Thoracic aorta (tissue), 2 donors: ENCODE data around the gene B4GALT2. TPM values are rescaled to one million over a fixed set of nuclear protein-coding genes. Genes with fewer than 3 reads are reported as not detected.

Experiments used
- ATAC-seq: fragments of 150-250 bp; one replicate; pipeline ENCODE4 v1.8.0; 2017; ENCODE audit warnings: low read depth; ENCODE audit not compliant: insufficient number of reproducible peaks, low FRiP score
- DNase-seq: peaks from one replicate; pipeline ENCODE4 v3.0.0-alpha.2; 2020; ENCODE audit warnings: low spot score
- H3K27ac ChIP-seq, 2 donors: fragments of 200-600 bp; sonication (generic); 1 replicate in 1 of 2; 2 replicates in 1 of 2; pipeline ENCODE4 v1.5.1; 2016; ENCODE audit warnings: mild to moderate bottlenecking in 2 of 2, moderate library complexity in 2 of 2
- H3K27me3 ChIP-seq: fragments of 200-600 bp; sonication (generic); replicated peaks from 2 replicates; pipeline ENCODE4 v1.6.0; 2016; ENCODE audit warnings: mild to moderate bottlenecking; ENCODE audit not compliant: insufficient read depth
- H3K36me3 ChIP-seq: fragments of 200-600 bp; sonication (generic); one replicate; pipeline ENCODE4 v1.5.1; 2016
- H3K4me1 ChIP-seq, 2 donors: fragments of 200-600 bp; sonication (generic); 1 replicate in 1 of 2; 2 replicates in 1 of 2; pipeline versions ENCODE4 v1.5.1 to v1.6.0; 2016; ENCODE audit warnings: low read depth in 2 of 2, mild to moderate bottlenecking in 1 of 2; ENCODE audit not compliant: control insufficient read depth in 1 of 2
- H3K4me3 ChIP-seq: fragments of 200-600 bp; sonication (generic); 2 replicates; pipeline ENCODE4 v1.5.1; 2016; ENCODE audit warnings: mild to moderate bottlenecking
- H3K9me3 ChIP-seq: fragments of 200-600 bp; sonication (generic); 2 replicates; pipeline ENCODE4 v1.5.1; 2016
- CTCF ChIP-seq: fragments of 200-600 bp; sonication (generic); IDR thresholded peaks from one replicate; pipeline ENCODE4 v1.5.1; 2019; ENCODE audit warnings: antibody characterized with exemption
- total RNA-seq, 2 donors: library from RNA; depleted of rRNA; stranded (reverse); fragments of >200 nt; gene quantifications; one replicate each; pipeline versions ENCODE4 v1.1.0 to v1.2.3, GENCODE V29; 2016

The B4GALT2 gene
- total RNA-seq, 2 donors from 2014 or later = 34.8 to 51.6 TPM

- peaks cover 6% of the 10 kb centered on the region for H3K36me3 ChIP-seq
- TF ChIP-seq CTCF = no peak
- peak overlapping the region; percentile 85 for H3K4me3 ChIP-seq
- H3K4me1 ChIP-seq = peaks cover 8 to 28% of the 10 kb centered on the region in 2 donors
- H3K27me3 ChIP-seq = no peaks in the 10 kb centered on the region
- DNase-seq (no peak), ATAC-seq (no peak)
- H3K27ac ChIP-seq = no peak overlapping the region
- no peaks in the 10 kb centered on the region for H3K9me3 ChIP-seq
Observed at GRCh38 chr1:43970502-43970901, 8.5 kb upstream of the B4GALT2 start.

- Histone ChIP-seq H3K27ac (no peak overlapping the region), H3K4me1 (peaks cover 12 to 32% of the 10 kb centered on the region in 2 donors), H3K4me3 (no peak overlapping the region), H3K9me3 (no peaks in the 10 kb centered on the region), H3K27me3 (no peaks in the 10 kb centered on the region), H3K36me3 (peaks cover 6% of the 10 kb centered on the region)
- ATAC-seq (no peak), DNase-seq (no peak)
- no peak for TF ChIP-seq CTCF
Observed at GRCh38 chr1:43970911-43971310, 8.1 kb upstream of the B4GALT2 start.

- DNase-seq (no peak), ATAC-seq (no peak)
- H3K36me3 ChIP-seq = peaks cover 7% of the 10 kb centered on the region
Observed at GRCh38 chr1:43971336-43971980, 7.6 kb upstream of the B4GALT2 start.

GRCh38 chr1:43973981-43974442 lies 5.0 kb upstream of the B4GALT2 start:
- Histone ChIP-seq H3K9me3 (no peaks in the 10 kb centered on the region), H3K4me3 (peak overlapping the region; percentile 85), H3K27ac (peak overlapping the region; percentile 77 to 86), H3K4me1 (peaks cover 31 to 60% of the 10 kb centered on the region in 2 donors), H3K27me3 (no peaks in the 10 kb centered on the region), H3K36me3 (peaks cover 17% of the 10 kb centered on the region)
- no peak for TF ChIP-seq CTCF
- DNase-seq (no peak), ATAC-seq (no peak)

More at GRCh38 chr1:43971336-43971980, 7.6 kb upstream of the B4GALT2 start:
- Histone ChIP-seq H3K9me3 (no peaks in the 10 kb centered on the region), H3K27ac (no peak overlapping the region), H3K4me1 (peaks cover 17 to 38% of the 10 kb centered on the region in 2 donors), H3K27me3 (no peaks in the 10 kb centered on the region), H3K4me3 (no peak overlapping the region)
- TF ChIP-seq CTCF = no peak

GRCh38 chr1:43974443-43975248 lies 4.4 kb upstream of the B4GALT2 start, which contains the start of gene ATP6V0B:
Gene ATP6V0B (plus strand): TSS chr1:43974960. CDS start chr1:43975041, 81 bp downstream.
- peaks cover 31 to 57% of the 10 kb centered on the region in 2 donors for H3K4me1 ChIP-seq

More at GRCh38 chr1:43974443-43975248, 4.4 kb upstream of the B4GALT2 start, which contains the start of gene ATP6V0B:
- no peak for TF ChIP-seq CTCF
- Histone ChIP-seq H3K9me3 (no peaks in the 10 kb centered on the region), H3K36me3 (peaks cover 17% of the 10 kb centered on the region), H3K4me3 (peak within 1 kb of the TSS; percentile 85), H3K27me3 (no peaks in the 10 kb centered on the region), H3K27ac (peak within 1 kb of the TSS; percentile 77 to 86)
- DNase-seq = peak; percentile 91
- ATAC-seq = peak; percentile 72
